WTC11 (cell line): ENCODE data around the gene NFATC3. TPM values are rescaled to one million over a fixed set of nuclear protein-coding genes. Genes with fewer than 3 reads are reported as not detected.
A peak's percentile ranks its signal among the peaks of the same experiment; 100 is the strongest.

Experiments used
- ATAC-seq: fragments of 200-7000 bp; cut with Tn5 transposase; 2 replicates; pipeline ENCODE4 v1.10.0; 2021; ENCODE audit warnings: mild to moderate bottlenecking, moderate library complexity
- CTCF ChIA-PET: fragments of 300-600 bp; sonication (Branson Sonifier 250); formaldehyde crosslinking; loops from one replicate; lab custom pipeline; 2021; ENCODE audit warnings: antibody characterized with exemption; lab: Charles Lee
- POLR2A ChIA-PET: fragments of 350-600 bp; sonication (Branson Sonifier 250); formaldehyde crosslinking; loops from one replicate; lab custom pipeline; 2021; ENCODE audit warnings: antibody characterized with exemption; lab: Charles Lee
- DNase-seq: peaks from one replicate; pipeline ENCODE4 v3.0.0; 2021; ENCODE audit warnings: low spot score
- H3K27ac Mint-ChIP-seq: 2 replicates; pipeline ENCODE4 v1.8.0; 2021; ENCODE audit warnings: mixed read lengths
- H3K27me3 Mint-ChIP-seq: 2 replicates; pipeline ENCODE4 v1.8.0; 2021; ENCODE audit warnings: low read depth, mild to moderate bottlenecking, moderate library complexity, mixed read lengths
- H3K36me3 Mint-ChIP-seq: 2 replicates; pipeline ENCODE4 v1.8.0; 2021; ENCODE audit warnings: mixed read lengths
- H3K4me1 Mint-ChIP-seq: 2 replicates; pipeline ENCODE4 v1.8.0; 2022; ENCODE audit warnings: mixed read lengths
- H3K4me3 Mint-ChIP-seq: 2 replicates; pipeline ENCODE4 v1.8.0; 2021; ENCODE audit warnings: mild to moderate bottlenecking, moderate library complexity, mixed read lengths
- H3K9me3 Mint-ChIP-seq: 2 replicates; pipeline ENCODE4 v1.8.0; 2021; ENCODE audit warnings: mixed read lengths
- AFF4 ChIP-seq: sonication (generic); formaldehyde crosslinking; IDR thresholded peaks from 2 replicates; pipeline ENCODE4 v1.8.1; 2023; ENCODE audit warnings: mild to moderate bottlenecking, missing genetic modification reagents, borderline replicate concordance
- ELF4 ChIP-seq: sonication (generic); formaldehyde crosslinking; IDR thresholded peaks from 2 replicates; pipeline ENCODE4 v1.8.1; 2022; ENCODE audit warnings: low read depth, mild to moderate bottlenecking, moderate library complexity, missing genetic modification reagents
- ESRRA ChIP-seq: sonication (generic); formaldehyde crosslinking; IDR thresholded peaks from 2 replicates; pipeline ENCODE4 v1.8.1; 2022; ENCODE audit warnings: mild to moderate bottlenecking, missing genetic modification reagents, borderline replicate concordance
- ETV6 ChIP-seq: sonication (generic); formaldehyde crosslinking; IDR thresholded peaks from 2 replicates; pipeline ENCODE4 v1.8.1; 2022; ENCODE audit warnings: mild to moderate bottlenecking, missing genetic modification reagents
- GABPB1 ChIP-seq: sonication (generic); formaldehyde crosslinking; IDR thresholded peaks from 2 replicates; pipeline ENCODE4 v1.8.1; 2023; ENCODE audit warnings: mild to moderate bottlenecking, missing genetic modification reagents
- JUN ChIP-seq: sonication (generic); formaldehyde crosslinking; IDR thresholded peaks from 2 replicates; pipeline ENCODE4 v1.8.0; 2023; ENCODE audit warnings: mild to moderate bottlenecking, missing genetic modification reagents
- MAX ChIP-seq: sonication (generic); formaldehyde crosslinking; IDR thresholded peaks from 2 replicates; pipeline ENCODE4 v1.8.0; 2022; ENCODE audit warnings: mild to moderate bottlenecking, missing genetic modification reagents
- MLX ChIP-seq: sonication (generic); formaldehyde crosslinking; IDR thresholded peaks from 2 replicates; pipeline ENCODE4 v1.8.1; 2023; ENCODE audit warnings: mild to moderate bottlenecking, missing genetic modification reagents, moderate library complexity
- NR2C2 ChIP-seq: sonication (generic); formaldehyde crosslinking; IDR thresholded peaks from 2 replicates; pipeline ENCODE4 v1.8.0; 2022; ENCODE audit warnings: mild to moderate bottlenecking, missing genetic modification reagents
- PRRX2 ChIP-seq: fragments of 250-450 bp; sonication (Bioruptor Pico); IDR thresholded peaks from 2 replicates; pipeline ENCODE4 v1.8.0; 2021; ENCODE audit warnings: mild to moderate bottlenecking
- ZBTB43 ChIP-seq: sonication (generic); formaldehyde crosslinking; IDR thresholded peaks from 2 replicates; pipeline ENCODE4 v1.8.1; 2023; ENCODE audit warnings: mild to moderate bottlenecking, missing genetic modification reagents
- ZNF121 ChIP-seq: sonication (generic); formaldehyde crosslinking; IDR thresholded peaks from 2 replicates; pipeline ENCODE4 v1.8.0; 2023; ENCODE audit warnings: missing genetic modification reagents
- total RNA-seq: library from RNA; stranded (reverse); gene quantifications from 3 replicates; pipeline ENCODE4 v1.2.3, GENCODE V29; 2021

NFATC3 gene
- total RNA-seq, 1 experiment from 2014 or later: 34.6 TPM

GRCh38 chr16:68265078-68265920 lies 180.1 kb downstream of the NFATC3 start (continued):
- TF ChIP-seq ESRRA (CRISPR knock-in tag): no peak
- TF ChIP-seq AFF4 (CRISPR knock-in tag): no peak
- TF ChIP-seq MLX (CRISPR knock-in tag): no peak
- no peak for TF ChIP-seq NR2C2
- no peak for TF ChIP-seq PRRX2 (CRISPR knock-in tag)
- peak; percentile 32; the same call in 1 of the 2 replicates for TF ChIP-seq ETV6 (CRISPR knock-in tag)
- 0 out of 2 replicates have a peak, but pooled peaks have one; percentile 21 for TF ChIP-seq GABPB1 (CRISPR knock-in tag)
- no peak for TF ChIP-seq ZBTB43 (CRISPR knock-in tag)

- peak; percentile 46 for ATAC-seq
- peak overlapping the region; percentile 66; the same call in 1 of the 2 replicates for H3K27ac Mint-ChIP-seq
- peak; percentile 25 for DNase-seq
- no peaks in the 10 kb centered on the region for H3K36me3 Mint-ChIP-seq
- POLR2A ChIA-PET: no interaction called here
- H3K9me3 Mint-ChIP-seq: no peaks in the 10 kb centered on the region
- TF ChIP-seq ELF4 (CRISPR knock-in tag) (no peak), ZBTB43 (CRISPR knock-in tag) (no peak)
- TF ChIP-seq, all 79 proteins: peak for 0
- Mint-ChIP-seq H3K4me3 (peak overlapping the region; percentile 49), H3K27me3 (peaks cover 15% of the 10 kb centered on the region), H3K4me1 (peaks cover 34% of the 10 kb centered on the region)
- CTCF ChIA-PET: interaction anchor here (0.9 to 1.3 kb wide), 3 partner anchors 11 to 100 kb away, joined by 3 read pairs; no protein-coding TSS in a partner anchor
Observed at GRCh38 chr16:68267612-68268405, 182.6 kb downstream of the NFATC3 start.

- peaks cover 12% of the 10 kb centered on the region for H3K36me3 Mint-ChIP-seq
- CTCF ChIA-PET: interaction anchor here (0.6 kb wide), 1 partner anchor 17 kb away, joined by 3 read pairs; no protein-coding TSS in a partner anchor
- peaks cover 31% of the 10 kb centered on the region for H3K4me1 Mint-ChIP-seq
- ATAC-seq: no peak
- DNase-seq: no peak
- peaks cover 4% of the 10 kb centered on the region; the same call in 1 of the 2 replicates for H3K27me3 Mint-ChIP-seq
- no peak overlapping the region for H3K27ac Mint-ChIP-seq
- no peaks in the 10 kb centered on the region for H3K9me3 Mint-ChIP-seq
- no peak for TF ChIP-seq JUN
- TF ChIP-seq ZNF121 (CRISPR knock-in tag): peak; percentile 79
- TF ChIP-seq MAX: no peak
- TF ChIP-seq, all 79 proteins: peak for 1
- POLR2A ChIA-PET: interaction anchor here (0.6 kb wide), 1 partner anchor 29 kb away, joined by 4 read pairs; no protein-coding TSS in a partner anchor
- no peak overlapping the region for H3K4me3 Mint-ChIP-seq
Observed at GRCh38 chr16:68269793-68270192, 184.6 kb downstream of the NFATC3 start.
